ENCODE data around the gene CCDC7.
A peak's percentile ranks its signal among the peaks of the same experiment; 100 is the strongest.
"Not testable (repeated sequence)": the region's sequence is repeated elsewhere in the genome, so short reads cannot be mapped to it uniquely, and the experiment has no call there.

CCDC7 gene

DNA sequence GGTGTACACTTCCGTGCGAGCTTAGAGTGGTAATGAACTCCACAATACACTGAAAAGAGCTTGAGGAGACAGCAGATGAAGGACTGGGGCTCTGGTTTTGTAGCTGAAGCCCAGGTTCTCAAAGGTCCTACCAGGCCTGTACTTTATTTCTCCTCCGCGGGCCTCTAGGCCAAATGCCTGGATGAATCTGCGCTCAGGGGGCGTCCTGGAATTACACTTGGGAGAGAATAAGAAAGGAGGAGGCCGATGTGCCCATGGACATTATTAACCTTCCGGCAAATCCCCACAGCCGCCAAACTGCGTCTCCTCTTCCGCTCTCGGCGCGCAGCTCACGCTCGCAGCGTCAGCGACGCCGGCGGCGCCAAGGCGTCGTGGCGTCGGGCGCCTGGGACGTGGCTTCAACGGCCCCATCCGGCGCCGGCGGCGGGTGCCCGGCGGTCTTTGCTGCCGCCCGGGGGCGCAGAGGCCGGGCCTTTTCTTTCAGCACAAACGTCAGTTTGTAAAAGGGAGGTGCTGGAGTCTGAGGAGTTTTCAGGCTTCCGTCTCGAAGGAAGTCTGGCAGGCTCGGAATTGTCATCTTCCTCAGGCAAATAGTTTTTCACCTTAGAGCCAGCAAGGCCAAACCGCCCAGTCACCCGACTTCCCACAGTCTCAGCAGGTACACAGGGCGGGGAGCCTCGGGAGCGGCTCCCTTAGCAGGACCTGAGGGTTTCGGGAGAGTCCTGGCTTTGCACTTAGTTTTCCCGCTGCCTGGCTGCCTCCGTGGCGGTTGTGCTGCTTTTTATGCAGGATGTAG, at the start of gene CCDC7:
Gene CCDC7 (plus strand): TSS at position 401 of the 796 bp plus-strand sequence. CDS start 5,503 bp downstream, outside the sequence.
- DNase-seq (ENCODE audit: low read depth): peak; percentile 72

DNA sequence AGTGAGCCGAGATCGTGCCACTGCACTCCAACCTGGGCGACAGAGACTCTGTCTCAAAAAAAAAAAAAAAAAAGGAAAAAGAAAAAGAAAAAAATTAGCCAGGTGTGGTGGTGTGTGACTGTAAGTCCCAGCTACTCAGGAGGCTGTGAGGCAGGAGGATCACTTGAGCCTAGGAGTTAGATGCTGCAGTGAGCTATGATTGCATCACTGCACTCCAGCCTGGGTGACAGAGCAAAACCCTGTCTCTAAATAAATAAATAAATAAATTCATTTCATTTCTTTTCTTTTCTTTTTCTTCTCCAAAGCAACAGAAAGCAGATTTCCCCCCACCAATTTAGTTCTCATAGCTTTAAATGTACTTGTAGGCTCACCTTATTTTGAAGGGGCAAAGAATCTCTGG, 48.8 kb upstream of the CCDC7 start:
- not testable (repeated sequence) for DNase-seq (ENCODE audit: low read depth)

DNA sequence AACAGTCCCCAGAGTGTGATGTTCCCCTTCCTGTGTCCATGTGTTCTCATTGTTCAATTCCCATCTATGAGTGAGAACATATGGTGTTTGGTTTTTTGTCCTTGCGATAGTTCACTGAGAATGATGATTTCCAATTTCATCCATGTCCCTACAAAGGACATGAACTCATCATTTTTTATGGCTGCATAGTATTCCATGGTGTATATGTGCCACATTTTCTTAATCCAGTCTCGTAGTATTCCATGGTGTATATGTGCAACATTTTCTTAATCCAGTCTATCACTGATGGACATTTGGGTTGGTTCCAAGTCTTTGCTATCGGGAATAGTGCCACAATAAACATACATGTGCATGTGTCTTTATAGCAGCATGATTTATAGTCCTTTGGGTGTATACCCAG, 46.2 kb upstream of the CCDC7 start:
- DNase-seq (ENCODE audit: low read depth): not testable (repeated sequence)

- DNase-seq (ENCODE audit: low read depth): no peak
Measured at GRCh38 chr10:32400961-32401360, 45.0 kb upstream of the CCDC7 start.

- DNase-seq (ENCODE audit: low read depth): no peak
Measured at GRCh38 chr10:32402499-32402898, 43.4 kb upstream of the CCDC7 start.

- DNase-seq (ENCODE audit: low read depth): no peak
Measured at GRCh38 chr10:32403091-32403490, 42.8 kb upstream of the CCDC7 start.

DNA sequence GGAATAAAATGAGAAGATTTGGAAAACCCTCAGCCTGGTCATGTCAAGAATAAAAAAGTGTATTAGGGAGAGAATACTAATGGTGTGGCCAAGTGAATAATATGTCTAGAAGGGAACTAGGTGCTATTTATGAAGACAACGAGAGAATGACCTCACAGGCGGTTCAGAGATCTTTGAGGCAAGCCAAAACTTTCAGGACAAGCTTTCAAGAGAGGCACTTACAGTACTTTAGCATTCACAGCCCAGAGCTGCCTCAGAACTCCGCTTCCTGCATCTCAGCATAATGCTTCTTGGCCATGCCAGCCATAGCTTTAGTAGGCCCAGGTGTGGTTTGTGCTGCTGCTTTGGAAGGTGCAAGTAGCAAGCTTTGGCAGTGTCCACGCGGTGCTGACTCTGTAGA, 37.2 kb upstream of the CCDC7 start:
- no peak for DNase-seq (ENCODE audit: low read depth)

GRCh38 chr10:32409741-32410140, 36.2 kb upstream of the CCDC7 start:
- no peak for DNase-seq (ENCODE audit: low read depth)

DNA sequence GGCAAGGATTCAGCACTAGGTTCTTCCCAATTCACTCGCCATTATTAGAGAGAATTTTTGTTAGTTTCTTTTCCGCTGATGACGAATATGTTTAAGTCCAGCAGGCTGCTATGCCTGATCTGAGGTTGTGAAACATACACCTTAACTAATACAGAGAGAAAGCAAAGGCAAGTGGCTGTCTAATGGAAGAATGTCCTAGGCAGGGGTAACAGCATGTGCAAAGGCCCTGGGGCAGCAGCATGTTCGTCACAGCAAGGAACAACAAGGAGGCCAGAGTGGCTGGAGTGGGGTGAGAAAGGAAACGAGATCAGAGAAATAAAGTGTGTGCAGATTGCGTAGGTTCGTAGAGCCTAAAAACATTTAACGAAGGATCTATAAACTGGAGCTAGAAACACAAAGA, 35.4 kb upstream of the CCDC7 start:
- no peak for DNase-seq (ENCODE audit: low read depth)

- no peak for DNase-seq (ENCODE audit: low read depth)
Measured at GRCh38 chr10:32411797-32412498, 34.0 kb upstream of the CCDC7 start.

DNA sequence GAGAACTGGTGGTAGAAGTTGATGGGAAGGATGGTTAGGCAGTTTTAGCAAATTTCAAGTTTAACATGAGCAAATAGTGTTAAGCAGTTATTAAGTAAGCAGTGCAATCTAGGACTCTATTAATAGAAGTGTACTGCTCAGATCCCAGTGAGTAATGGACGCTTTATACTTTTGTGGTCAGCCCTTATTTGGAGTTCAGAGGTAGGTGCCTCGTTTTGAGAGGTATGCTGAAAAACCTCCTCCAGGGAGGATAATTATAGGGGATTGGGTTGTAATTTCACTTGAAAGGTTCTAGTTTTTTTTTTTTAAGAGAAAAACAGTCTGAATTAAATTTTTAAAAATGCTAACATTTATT, 33.5 kb upstream of the CCDC7 start:
- DNase-seq (ENCODE audit: low read depth): no peak

GRCh38 chr10:32413513-32413912, 32.4 kb upstream of the CCDC7 start:
- DNase-seq (ENCODE audit: low read depth): peak; percentile 9

DNA sequence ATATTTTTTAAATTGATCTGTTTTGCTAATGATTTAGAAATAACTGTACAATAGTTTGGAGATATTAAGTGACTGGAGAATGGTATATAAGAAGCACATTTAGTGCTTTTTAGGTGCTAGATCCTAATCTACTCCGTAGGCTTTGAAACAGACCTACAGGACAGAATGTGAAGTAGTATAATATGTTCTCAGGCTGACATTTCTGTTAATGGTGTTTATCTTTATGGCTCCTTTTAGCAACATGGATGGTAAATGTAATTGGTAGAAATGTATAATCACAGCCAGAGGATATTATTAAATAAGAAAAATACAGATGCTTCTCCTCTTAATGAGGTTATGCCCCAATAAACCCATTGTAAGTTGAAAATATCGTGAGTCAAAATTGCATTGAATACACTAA, 30.6 kb upstream of the CCDC7 start:
- no peak for DNase-seq (ENCODE audit: low read depth)

DNA sequence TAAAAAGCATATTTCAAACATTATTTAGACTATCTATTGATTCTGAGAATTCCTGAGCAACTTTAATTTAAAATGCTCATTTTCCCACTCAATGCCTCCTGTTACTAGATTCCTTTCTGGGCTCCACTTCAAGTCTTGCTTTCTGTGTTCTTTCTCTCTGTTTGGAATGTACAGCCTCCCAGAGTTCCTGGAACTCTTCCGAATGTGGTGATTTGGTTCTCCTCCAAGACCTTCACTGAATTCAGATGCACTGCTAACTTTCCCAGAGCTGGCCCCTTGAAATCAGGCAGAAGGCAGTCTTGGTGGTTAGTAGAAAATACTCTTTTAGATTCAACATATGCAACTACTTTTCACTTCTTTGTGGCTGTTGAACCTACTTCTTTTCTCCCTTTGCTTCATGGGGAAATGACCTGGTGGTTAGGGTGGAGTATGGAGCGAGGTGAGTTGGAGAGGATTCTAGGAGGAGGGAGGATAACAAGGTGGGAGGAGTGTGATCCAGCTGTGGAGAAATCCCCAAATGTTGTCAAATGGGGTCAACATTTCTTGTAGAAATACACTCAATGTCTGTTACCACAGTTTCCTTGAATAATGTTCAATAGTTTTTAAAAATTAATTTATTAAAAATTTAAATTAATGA, 27.9 kb upstream of the CCDC7 start:
- DNase-seq (ENCODE audit: low read depth): no peak

DNA sequence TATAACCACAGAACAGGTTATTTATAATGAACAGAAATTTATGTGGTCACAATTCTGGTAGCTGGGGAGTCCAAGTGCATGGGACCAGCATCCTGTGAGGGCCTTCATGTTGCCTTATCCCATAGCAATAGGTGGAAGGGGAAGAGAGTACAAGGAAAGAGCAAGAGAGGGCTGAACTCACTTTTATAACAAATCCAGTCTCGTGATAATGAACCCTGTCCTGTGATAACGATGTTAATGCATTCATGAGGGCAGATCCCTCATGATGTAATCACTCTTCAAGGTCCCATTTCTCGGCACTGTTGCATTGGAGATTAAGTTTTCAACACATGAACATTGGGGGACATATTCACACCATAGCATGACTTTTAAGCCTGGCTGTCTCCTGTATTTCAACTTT, 27.4 kb upstream of the CCDC7 start:
- DNase-seq (ENCODE audit: low read depth): no peak

GRCh38 chr10:32419615-32420014, 26.3 kb upstream of the CCDC7 start:
- no peak for DNase-seq (ENCODE audit: low read depth)

GRCh38 chr10:32426186-32426585, 19.8 kb upstream of the CCDC7 start:
- DNase-seq (ENCODE audit: low read depth): no peak

DNA sequence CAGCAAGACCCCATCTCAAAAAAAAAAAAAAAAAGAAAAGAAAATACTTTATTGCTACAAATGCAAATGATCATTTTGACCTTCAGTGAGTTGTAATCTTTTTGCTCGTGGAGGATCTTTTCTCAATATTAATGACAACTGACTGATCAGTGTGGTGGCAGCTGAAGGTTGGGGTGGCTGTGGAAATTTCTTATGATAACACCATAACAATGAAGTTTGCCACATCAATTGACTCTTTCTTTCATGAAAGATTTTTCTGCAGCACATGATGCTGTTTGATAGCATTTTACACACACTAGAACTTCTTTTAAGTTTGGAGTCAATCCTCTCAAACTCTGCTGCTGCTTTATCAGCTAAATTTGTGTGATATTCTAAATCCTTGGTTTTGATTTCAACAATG, 12.4 kb upstream of the CCDC7 start:
- no peak for DNase-seq (ENCODE audit: low read depth)

DNA sequence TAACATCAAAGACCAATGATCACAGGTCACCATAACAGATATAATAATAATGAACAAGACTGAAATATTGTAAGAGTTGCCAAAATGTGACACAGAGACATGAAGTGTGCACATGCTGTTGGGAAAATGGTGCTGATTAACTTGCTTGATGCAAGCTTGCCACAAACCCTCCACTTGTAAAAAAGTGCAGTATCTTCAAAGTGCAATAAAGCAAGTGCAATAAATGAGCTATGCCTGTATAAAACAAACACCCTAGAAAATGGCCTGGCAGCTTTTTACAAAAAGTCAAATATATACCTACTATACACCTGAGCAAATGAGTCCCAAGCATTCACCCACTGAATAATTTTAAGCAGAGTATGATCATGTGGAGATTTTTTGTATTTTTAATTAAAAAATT, 9.7 kb upstream of the CCDC7 start:
- DNase-seq (ENCODE audit: low read depth): no peak

DNA sequence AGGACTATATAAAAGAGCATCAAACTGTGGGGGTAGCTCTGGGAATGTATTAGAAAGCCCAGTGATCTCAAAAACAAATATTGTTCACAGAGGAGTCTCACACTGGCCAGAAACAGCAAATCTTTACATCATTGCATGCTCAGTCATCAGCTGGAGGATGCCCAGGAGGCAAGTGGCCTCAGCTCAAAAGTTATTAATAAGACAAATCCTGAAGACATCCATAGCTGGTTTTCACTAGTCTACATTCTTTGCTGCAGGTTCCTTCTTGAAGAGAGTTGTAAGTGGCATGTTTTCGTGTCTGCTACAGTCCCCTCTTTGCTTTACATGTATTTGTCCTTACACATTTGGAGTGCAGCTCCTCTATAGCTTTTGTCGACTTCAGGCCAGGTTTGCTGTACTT, 8.6 kb upstream of the CCDC7 start:
- no peak for DNase-seq (ENCODE audit: low read depth)

- no peak for DNase-seq (ENCODE audit: low read depth)
Measured at GRCh38 chr10:32445036-32445435, 904 bp upstream of the CCDC7 start.

GRCh38 chr10:32446536-32447406, 831 bp downstream of the CCDC7 start:
- DNase-seq (ENCODE audit: low read depth): no peak

Data from stimulated activated CD8-positive, alpha-beta memory T cell treated with anti-CD3 and anti-CD28 coated beads, Interleukin-12 subunit alpha, Interleukin-12 subunit beta, amount 100 ng/mL, for 4 hours (primary cell).